Activated CD8-positive, alpha-beta memory T cell treated with anti-CD3 and anti-CD28 coated beads for 4 hours (primary cell): ENCODE data around the gene GLG1.
A peak's percentile ranks its signal among the peaks of the same experiment; 100 is the strongest.
"Not testable (repeated sequence)": the region's sequence is repeated elsewhere in the genome, so short reads cannot be mapped to it uniquely, and the experiment has no call there.

Experiments
- DNase-seq, 2 donors: peaks; one replicate each; pipeline ENCODE4 v3.0.0-alpha.2; 2020; ENCODE audit warnings: low read depth in 2 of 2

GLG1 gene

GRCh38 chr16:74443624-74444346, 163.1 kb downstream of the GLG1 start:
- not testable (repeated sequence) for DNase-seq

GRCh38 chr16:74439685-74440084, 167.2 kb downstream of the GLG1 start:
- no peak for DNase-seq

GRCh38 chr16:74438492-74438979, 168.4 kb downstream of the GLG1 start:
- no peak for DNase-seq

- DNase-seq = no peak
Measured at GRCh38 chr16:74431516-74431915, 175.4 kb downstream of the GLG1 start.

- peak in 1 of 2 donors; percentile 23 for DNase-seq
Measured at GRCh38 chr16:74430036-74430712, 176.7 kb downstream of the GLG1 start.

- DNase-seq = not testable (repeated sequence)
Measured at GRCh38 chr16:74428493-74428892, 178.4 kb downstream of the GLG1 start.

- DNase-seq = not testable (repeated sequence)
Measured at GRCh38 chr16:74425751-74426150, 181.2 kb downstream of the GLG1 start.

- not testable (repeated sequence) for DNase-seq
Measured at GRCh38 chr16:74423721-74424120, 183.2 kb downstream of the GLG1 start.

GRCh38 chr16:74422086-74422485, 184.8 kb downstream of the GLG1 start:
- DNase-seq = not testable (repeated sequence)

GRCh38 chr16:74421482-74421785, 185.5 kb downstream of the GLG1 start:
- not testable (repeated sequence) for DNase-seq

GRCh38 chr16:74420612-74421481, 186.1 kb downstream of the GLG1 start, which contains the start of gene CLEC18B:
CLEC18B (minus strand) TSS chr16:74421478; CDS start chr16:74421270, 208 bp downstream.
- not testable (repeated sequence) for DNase-seq

- not testable (repeated sequence) for DNase-seq
Measured at GRCh38 chr16:74419811-74420210, 187.1 kb downstream of the GLG1 start.

GRCh38 chr16:74417897-74418296, 189.0 kb downstream of the GLG1 start:
- not testable (repeated sequence) for DNase-seq

- DNase-seq = not testable (repeated sequence)
Measured at GRCh38 chr16:74413920-74414319, 193.0 kb downstream of the GLG1 start.

GRCh38 chr16:74413485-74413884, 193.4 kb downstream of the GLG1 start:
- not testable (repeated sequence) for DNase-seq

GRCh38 chr16:74412775-74413390, 194.0 kb downstream of the GLG1 start:
- DNase-seq = not testable (repeated sequence)

- DNase-seq = not testable (repeated sequence)
Measured at GRCh38 chr16:74412138-74412774, 194.7 kb downstream of the GLG1 start.

GRCh38 chr16:74410981-74411380, 195.9 kb downstream of the GLG1 start:
- DNase-seq = not testable (repeated sequence)

GRCh38 chr16:74410057-74410957, 196.6 kb downstream of the GLG1 start:
- not testable (repeated sequence) for DNase-seq
